ENCODE data around the gene CCR7. TPM values are rescaled to one million over a fixed set of nuclear protein-coding genes. Genes with fewer than 3 reads are reported as not detected.

CCR7 gene
- polyA plus RNA-seq (2012; ENCODE audit: insufficient read depth, insufficient read length), result 6.1 TPM

GRCh38 chr17:40564883-40565768 is at the start of gene CCR7:
Gene CCR7 (minus strand): TSS chr17:40565472. CDS start chr17:40565409, 63 bp downstream.
- DNase-seq (ENCODE audit: low read depth, low spot score), result peak; percentile 88
- H3K4me3 ChIP-seq (ENCODE audit: low read length), result peak within 1 kb of the TSS; percentile 33

DNA sequence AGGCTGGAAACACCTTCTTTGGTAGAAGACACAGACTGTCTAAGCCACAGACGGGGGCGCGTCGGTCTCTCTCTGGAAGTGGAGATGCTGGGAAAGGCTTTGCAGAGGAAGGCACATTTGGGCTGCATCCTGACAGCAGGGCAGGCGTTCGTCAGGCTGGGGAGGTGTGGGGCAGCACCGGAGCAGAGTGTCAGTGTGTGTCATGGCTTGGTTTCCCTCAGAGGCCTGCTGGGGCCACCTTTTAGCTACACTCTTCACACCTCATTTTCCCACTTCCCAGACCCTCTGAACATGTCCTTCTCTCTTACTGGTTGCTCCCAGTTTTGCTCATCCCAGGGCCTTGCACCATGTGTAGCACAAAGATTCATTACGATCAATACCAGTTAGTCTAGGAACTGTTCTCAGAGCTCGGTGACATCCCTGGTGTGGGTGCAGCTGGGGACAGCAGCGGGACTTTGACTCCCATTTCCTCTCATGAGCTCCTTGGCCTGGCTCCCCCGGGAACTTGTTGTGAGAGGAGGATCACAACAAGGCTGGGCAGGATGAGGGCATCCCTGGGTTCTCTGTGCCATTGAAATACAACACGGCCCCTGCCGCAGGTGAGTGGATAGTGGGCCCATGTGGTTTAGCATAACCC is 49.3 kb upstream of the CCR7 start:
- no peak for DNase-seq (ENCODE audit: low read depth, low spot score)
- no peak overlapping the region for H3K4me3 ChIP-seq (ENCODE audit: low read length)

DNA sequence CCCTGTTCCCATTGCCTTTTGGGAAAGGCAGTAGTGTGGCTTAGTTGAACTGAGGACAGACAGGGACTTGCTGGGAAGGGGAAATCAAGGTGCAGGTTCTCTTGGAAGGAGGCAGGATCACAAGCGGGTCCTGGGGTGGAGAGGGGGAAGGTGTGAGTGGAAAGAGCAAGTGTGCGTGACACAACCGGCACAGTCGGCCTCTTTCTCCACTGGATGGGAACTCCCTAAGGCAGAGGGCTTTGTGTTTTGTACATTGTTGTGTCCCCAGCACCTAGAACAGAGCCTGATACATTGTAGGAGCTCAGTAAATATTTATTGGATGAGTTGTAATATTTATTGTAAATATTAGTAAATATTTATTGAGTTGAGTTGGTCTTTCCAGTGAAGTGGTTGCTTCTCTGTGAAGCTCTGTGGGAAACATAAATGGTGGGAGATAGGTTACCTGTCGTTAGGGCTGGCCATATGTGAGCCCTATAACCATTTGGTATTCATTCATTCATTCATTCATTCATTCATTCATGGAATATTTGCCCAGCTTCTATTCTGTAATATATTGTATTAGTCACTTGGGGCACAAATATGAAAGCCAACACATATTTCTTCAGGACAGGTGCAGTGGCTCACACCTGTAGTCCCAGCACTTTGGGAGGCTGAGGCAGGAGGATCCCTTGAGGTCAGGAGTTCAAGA is 48.3 kb upstream of the CCR7 start:
- no peak for DNase-seq (ENCODE audit: low read depth, low spot score)

DNA sequence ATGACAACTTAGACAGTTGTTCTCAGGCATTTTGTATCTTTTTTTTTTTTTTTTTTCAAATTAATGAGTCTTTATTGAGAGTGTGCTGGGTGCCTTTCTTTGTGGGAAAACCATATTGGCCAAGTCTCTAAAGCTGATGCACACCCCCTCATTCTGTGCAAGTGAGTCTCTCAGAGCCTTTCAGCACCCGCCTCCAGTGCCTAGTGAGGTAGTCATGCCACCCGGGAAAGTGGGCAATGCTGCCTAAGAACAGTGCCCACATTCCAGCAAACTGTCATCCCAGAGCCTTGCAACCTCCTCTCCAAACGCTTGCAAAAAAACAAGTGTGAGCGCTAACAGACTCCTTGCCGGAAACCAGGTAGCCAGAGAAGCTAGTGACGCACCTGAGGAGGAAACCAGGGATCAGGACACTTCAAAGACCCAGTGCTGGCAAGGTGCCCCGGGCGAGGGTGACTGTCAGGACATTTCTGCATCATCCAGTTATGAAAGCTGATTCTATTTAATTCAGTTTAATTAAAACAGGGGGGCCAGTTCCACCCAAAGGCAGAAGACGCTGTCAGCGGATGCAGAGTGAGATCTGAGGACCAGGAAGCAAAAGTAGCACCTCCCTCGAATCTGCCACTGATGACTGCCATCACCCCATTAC is 47.5 kb upstream of the CCR7 start:
- no peak for DNase-seq (ENCODE audit: low read depth, low spot score)
- H3K4me3 ChIP-seq (ENCODE audit: low read length), result no peak overlapping the region

More for the DNA sequence above, 48.3 kb upstream of the CCR7 start:
- H3K4me3 ChIP-seq (ENCODE audit: low read length), result no peak overlapping the region

GRCh38 chr17:40611840-40612474 is 46.7 kb upstream of the CCR7 start:
- no peak for DNase-seq (ENCODE audit: low read depth, low spot score)
- no peak overlapping the region for H3K4me3 ChIP-seq (ENCODE audit: low read length)

GRCh38 chr17:40610359-40610758 is 45.1 kb upstream of the CCR7 start:
- H3K4me3 ChIP-seq (ENCODE audit: low read length), result no peak overlapping the region
- no peak for DNase-seq (ENCODE audit: low read depth, low spot score)

GRCh38 chr17:40608061-40608581 is 42.8 kb upstream of the CCR7 start:
- H3K4me3 ChIP-seq (ENCODE audit: low read length), result no peak overlapping the region
- DNase-seq (ENCODE audit: low read depth, low spot score), result no peak

GRCh38 chr17:40607641-40608040 is 42.4 kb upstream of the CCR7 start:
- no peak for DNase-seq (ENCODE audit: low read depth, low spot score)

GRCh38 chr17:40606548-40607353 is 41.5 kb upstream of the CCR7 start:
- H3K4me3 ChIP-seq (ENCODE audit: low read length), result no peak overlapping the region
- no peak for DNase-seq (ENCODE audit: low read depth, low spot score)

More at GRCh38 chr17:40607641-40608040, 42.4 kb upstream of the CCR7 start:
- no peak overlapping the region for H3K4me3 ChIP-seq (ENCODE audit: low read length)

GRCh38 chr17:40605306-40605705 is 40.0 kb upstream of the CCR7 start:
- H3K4me3 ChIP-seq (ENCODE audit: low read length), result no peak overlapping the region
- DNase-seq (ENCODE audit: low read depth, low spot score), result no peak

DNA sequence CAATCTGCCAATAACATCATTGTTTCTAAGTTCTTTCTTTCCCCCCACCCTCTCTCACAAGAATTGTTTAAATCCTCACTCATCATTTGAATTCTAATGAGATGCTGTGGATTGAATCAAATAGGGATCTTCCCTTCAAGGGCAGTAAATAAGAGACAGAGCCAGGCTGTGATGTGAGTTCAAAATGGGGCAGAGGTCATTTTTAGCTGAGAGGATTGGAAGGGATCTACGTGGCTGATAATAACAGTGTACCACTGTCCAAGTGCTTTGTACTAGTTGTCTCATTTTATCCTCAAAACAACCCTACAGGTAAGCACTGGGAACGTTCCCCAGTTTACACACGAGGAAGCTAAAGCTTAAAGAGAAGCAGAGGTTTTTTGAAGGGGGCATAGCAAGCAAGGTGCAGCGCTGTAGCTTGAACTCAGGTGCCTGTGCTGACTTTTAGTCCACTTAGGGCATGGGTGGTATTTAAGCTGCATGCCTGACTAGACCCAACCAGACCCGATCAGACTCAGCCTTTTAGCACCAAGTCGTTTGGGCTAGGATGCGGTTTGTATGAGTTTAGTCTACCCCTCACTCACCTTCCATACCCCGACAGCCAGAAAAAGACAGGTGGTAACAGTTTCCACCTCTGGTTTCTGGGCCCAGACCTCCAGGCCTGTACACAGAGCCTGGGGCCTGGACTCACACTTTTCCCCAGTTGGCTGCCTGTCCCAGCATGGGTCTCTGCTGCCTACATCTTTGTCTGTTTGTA is 39.2 kb upstream of the CCR7 start:
- no peak overlapping the region for H3K4me3 ChIP-seq (ENCODE audit: low read length)
- DNase-seq (ENCODE audit: low read depth, low spot score), result no peak

DNA sequence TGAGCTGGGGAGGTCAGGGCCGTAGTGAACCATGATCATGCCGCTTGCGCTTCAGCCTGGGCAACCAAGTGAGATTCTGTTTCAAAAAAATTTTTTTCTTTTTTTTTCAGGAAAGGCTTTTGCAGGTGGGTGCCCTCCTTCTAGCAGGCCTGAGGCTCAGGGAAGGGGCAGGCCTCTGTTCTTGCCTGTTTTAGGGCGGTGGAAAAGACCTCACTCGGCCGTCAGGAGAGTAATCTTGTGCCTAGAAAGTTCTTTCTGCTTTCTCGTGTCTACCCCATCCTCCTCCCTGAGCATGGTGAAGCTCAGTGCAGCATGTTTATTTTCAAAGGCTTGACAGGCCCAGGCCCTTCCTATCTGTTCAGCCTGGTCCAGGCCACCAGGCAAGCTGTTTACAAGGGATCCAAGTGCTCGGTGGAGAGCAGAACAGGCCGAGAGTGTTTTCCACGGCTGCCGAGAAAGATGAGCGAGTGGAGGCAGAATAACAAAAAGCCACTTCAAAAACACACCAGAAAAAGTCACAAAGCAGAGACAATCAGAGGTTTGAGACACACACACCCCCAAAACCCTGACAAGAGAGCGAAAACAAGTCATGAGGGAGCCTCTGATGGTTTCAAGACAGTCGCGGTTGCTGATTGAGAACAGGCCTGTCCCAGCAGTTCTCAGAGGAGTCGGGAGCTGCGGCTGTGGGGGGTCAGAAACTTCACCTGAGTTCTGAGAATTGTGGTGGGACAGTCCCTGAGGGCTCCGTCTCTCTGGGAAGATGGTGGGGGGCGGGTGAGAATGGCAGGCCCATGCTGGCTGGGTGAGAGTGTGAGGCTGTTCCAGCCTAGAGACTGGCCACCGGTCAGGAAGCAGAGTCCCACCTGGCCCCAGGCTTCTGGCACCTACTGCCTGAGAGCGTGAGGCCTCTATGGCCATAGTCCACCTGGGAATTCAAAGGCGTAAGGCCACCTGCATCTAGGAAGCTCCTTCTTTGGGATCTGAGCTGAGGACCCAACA is 37.5 kb upstream of the CCR7 start:
- no peak overlapping the region for H3K4me3 ChIP-seq (ENCODE audit: low read length)
- no peak for DNase-seq (ENCODE audit: low read depth, low spot score)

- H3K4me3 ChIP-seq (ENCODE audit: low read length), result no peak overlapping the region
- DNase-seq (ENCODE audit: low read depth, low spot score), result no peak
Observed at GRCh38 chr17:40600486-40601046, 35.3 kb upstream of the CCR7 start.

DNA sequence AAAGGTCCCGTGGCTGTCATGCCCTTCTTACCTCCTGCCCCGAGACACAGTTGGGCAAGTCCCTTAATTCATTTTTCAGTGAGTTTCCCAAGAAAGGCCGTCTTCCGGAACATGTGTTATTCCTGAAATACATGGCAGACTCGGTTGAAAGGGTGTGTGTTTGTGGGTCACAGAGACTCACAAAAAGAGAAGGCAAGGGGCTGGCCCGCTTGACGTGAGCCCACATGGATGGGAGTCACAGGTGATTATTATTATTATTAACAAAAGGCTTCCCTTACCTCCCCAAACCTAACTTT is 34.1 kb upstream of the CCR7 start:
- DNase-seq (ENCODE audit: low read depth, low spot score), result no peak
- no peak overlapping the region for H3K4me3 ChIP-seq (ENCODE audit: low read length)

DNA sequence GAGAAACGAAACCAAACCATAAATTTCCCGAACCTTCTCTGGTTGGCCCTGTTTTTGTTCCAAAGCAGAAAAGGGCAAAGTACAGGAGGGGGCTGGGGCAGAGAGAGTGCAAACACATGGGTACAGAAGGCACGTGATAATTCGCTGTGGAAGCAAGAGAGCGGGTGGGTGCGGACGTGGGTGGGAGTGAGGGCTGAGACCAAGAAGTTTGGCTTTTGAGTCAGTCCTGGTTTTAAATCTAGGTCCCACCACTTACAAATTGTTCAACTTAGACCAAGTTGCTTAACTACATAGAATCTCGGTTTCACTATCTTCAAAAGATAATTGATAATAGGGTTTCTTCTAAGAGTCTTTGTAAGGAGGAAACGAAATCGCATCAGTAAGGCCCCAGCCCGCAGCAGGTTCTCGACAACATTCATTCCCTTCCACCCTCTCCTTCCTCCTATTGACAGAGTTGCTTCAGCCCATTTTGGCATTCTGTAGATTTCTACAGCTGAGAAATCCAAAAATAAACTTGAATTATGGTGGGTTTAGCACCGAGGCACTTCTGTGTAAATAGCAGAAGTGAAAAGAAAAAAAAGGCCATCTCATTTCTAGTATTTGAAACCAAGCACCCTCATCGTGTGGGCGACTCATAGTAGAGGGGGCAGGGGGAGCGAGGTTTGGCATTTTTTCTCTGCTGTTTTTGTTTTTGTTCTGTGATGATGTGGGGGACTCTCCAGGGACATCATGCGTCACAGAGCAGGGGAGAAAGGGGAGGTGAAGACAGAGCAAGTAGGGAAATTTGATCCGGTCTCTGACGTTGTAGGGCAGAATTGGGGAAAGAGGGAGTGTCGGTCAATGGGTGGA is 33.6 kb upstream of the CCR7 start:
- no peak for DNase-seq (ENCODE audit: low read depth, low spot score)
- no peak overlapping the region for H3K4me3 ChIP-seq (ENCODE audit: low read length)
